Stimulated activated CD4-positive, alpha-beta T cell treated with anti-CD3 and anti-CD28 coated beads, Interleukin-4, amount 100 ng/mL, for 1 hour (primary cell): ENCODE results near the gene LINGO4.

Source experiments
- DNase-seq: peaks from one replicate; pipeline ENCODE4 v3.0.0-alpha.2; 2020

LINGO4 gene

GRCh38 chr1:151805066-151805820 lies at the start of gene LINGO4:
Gene LINGO4 (minus strand): TSS chr1:151805419. CDS start chr1:151802704, 2,715 bp downstream.
- no peak for DNase-seq

GRCh38 chr1:151854658-151855057 lies 49.4 kb upstream of the LINGO4 start:
- DNase-seq, result no peak

- DNase-seq, result no peak
Measured at GRCh38 chr1:151853411-151853943, 48.3 kb upstream of the LINGO4 start, which contains the start of gene THEM5. Gene THEM5 (minus strand): TSS chr1:151853712. CDS start chr1:151853565, 147 bp downstream.

GRCh38 chr1:151852733-151853132 lies 47.5 kb upstream of the LINGO4 start:
- DNase-seq, result no peak

GRCh38 chr1:151851886-151852285 lies 46.7 kb upstream of the LINGO4 start:
- DNase-seq, result no peak

- DNase-seq, result no peak
Measured at GRCh38 chr1:151849871-151850270, 44.7 kb upstream of the LINGO4 start.

GRCh38 chr1:151849126-151849525 lies 43.9 kb upstream of the LINGO4 start:
- no peak for DNase-seq

- DNase-seq, result no peak
Measured at GRCh38 chr1:151847867-151848596, 42.8 kb upstream of the LINGO4 start.

- no peak for DNase-seq
Measured at GRCh38 chr1:151846686-151847237, 41.5 kb upstream of the LINGO4 start.

GRCh38 chr1:151846062-151846568 lies 40.9 kb upstream of the LINGO4 start:
- DNase-seq, result no peak

- no peak for DNase-seq
Measured at GRCh38 chr1:151843398-151843797, 38.2 kb upstream of the LINGO4 start.

GRCh38 chr1:151841141-151841540 lies 35.9 kb upstream of the LINGO4 start:
- no peak for DNase-seq

GRCh38 chr1:151840421-151840820 lies 35.2 kb upstream of the LINGO4 start:
- DNase-seq, result no peak

- DNase-seq, result peak; percentile 69
Measured at GRCh38 chr1:151839457-151840403, 34.5 kb upstream of the LINGO4 start, which contains the start of gene C2CD4D. Gene C2CD4D (minus strand): TSS chr1:151839820. CDS start chr1:151838989, 831 bp downstream.

- DNase-seq, result no peak
Measured at GRCh38 chr1:151839082-151839412, 33.8 kb upstream of the LINGO4 start.

- DNase-seq, result peak; percentile 55
Measured at GRCh38 chr1:151838222-151839081, 33.2 kb upstream of the LINGO4 start.

- no peak for DNase-seq
Measured at GRCh38 chr1:151837884-151838221, 32.6 kb upstream of the LINGO4 start.

- DNase-seq, result no peak
Measured at GRCh38 chr1:151837197-151837596, 32.0 kb upstream of the LINGO4 start.

GRCh38 chr1:151835596-151835995 lies 30.4 kb upstream of the LINGO4 start:
- DNase-seq, result no peak

- DNase-seq, result no peak
Measured at GRCh38 chr1:151834239-151834638, 29.0 kb upstream of the LINGO4 start.

GRCh38 chr1:151833172-151833900 lies 28.1 kb upstream of the LINGO4 start:
- DNase-seq, result no peak
